ENCODE results near the gene METTL1.

GRCh38 chr12:57754411-57755193 is 17.3 kb downstream of the METTL1 start, which contains the start of gene MARCHF9:
- TF ChIP-seq, protein P1, sequence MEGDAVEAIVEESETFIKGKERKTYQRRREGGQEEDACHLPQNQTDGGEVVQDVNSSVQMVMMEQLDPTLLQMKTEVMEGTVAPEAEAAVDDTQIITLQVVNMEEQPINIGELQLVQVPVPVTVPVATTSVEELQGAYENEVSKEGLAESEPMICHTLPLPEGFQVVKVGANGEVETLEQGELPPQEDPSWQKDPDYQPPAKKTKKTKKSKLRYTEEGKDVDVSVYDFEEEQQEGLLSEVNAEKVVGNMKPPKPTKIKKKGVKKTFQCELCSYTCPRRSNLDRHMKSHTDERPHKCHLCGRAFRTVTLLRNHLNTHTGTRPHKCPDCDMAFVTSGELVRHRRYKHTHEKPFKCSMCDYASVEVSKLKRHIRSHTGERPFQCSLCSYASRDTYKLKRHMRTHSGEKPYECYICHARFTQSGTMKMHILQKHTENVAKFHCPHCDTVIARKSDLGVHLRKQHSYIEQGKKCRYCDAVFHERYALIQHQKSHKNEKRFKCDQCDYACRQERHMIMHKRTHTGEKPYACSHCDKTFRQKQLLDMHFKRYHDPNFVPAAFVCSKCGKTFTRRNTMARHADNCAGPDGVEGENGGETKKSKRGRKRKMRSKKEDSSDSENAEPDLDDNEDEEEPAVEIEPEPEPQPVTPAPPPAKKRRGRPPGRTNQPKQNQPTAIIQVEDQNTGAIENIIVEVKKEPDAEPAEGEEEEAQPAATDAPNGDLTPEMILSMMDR (IDR thresholded peaks at IDR 0.05; ENCODE audit: insufficient read depth, low read length, poor library complexity, severe bottlenecking): no peak
- TF ChIP-seq EZH2phosphoT487 (conservative IDR thresholded peaks at IDR 0.05; ENCODE audit: low read length): no peak

Data from SU-DHL-6 (cell line).